ENCODE results near the gene URB1. TPM values are rescaled to one million over a fixed set of nuclear protein-coding genes. Genes with fewer than 3 reads are reported as not detected.

The URB1 gene
- total RNA-seq, 4 donors from 2014 or later = 23.3 to 37.4 (median 24.9) TPM

DNA sequence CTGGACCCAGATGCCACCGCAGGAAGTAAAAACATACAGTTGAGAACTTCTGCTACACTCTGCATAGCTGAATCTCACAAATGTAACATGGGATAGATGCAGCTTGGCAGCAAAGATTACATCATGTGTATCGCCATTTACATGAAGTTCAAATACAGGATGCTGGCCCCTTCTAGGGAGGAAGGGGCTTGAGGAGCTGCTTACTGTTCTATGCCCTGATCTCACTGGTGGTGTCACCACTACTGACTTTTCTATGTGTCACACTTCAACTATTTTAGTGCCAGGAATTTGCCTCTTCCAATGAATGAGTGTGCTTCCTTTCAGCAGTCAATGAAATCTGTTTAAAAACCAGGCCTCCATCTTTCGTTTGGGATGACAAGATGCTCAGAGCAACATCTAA is 63.0 kb downstream of the URB1 start:
- intact Hi-C loops (cut with DNase I; ENCODE audit: low total_unique reads) = no loop called here
- 81 to 84% methylated on average over 3 of the region's 3 CpGs for WGBS, 2 donors

GRCh38 chr21:32329331-32329730 is 63.5 kb downstream of the URB1 start:
- intact Hi-C loops (cut with DNase I; ENCODE audit: low total_unique reads) = no loop called here
- 64 to 66% methylated on average over 2 of the region's 2 CpGs for WGBS, 2 donors
- TF ChIP-seq CTCF (IDR thresholded peaks at IDR 0.05) = no peak
- TF ChIP-seq POLR2A (IDR thresholded peaks at IDR 0.05) = no peak
- no peak overlapping the region for H3K4me3 ChIP-seq (ENCODE audit: low read depth, poor library complexity, severe bottlenecking)
- DNase-seq (ENCODE audit: low spot score in 2 of 2) = peak in 1 of 2 donors; percentile 39

More for the DNA sequence above, 63.0 kb downstream of the URB1 start:
- no peak for DNase-seq (ENCODE audit: low spot score in 2 of 2)
- TF ChIP-seq CTCF (IDR thresholded peaks at IDR 0.05) (no peak), POLR2A (IDR thresholded peaks at IDR 0.05) (no peak)
- H3K4me3 ChIP-seq (ENCODE audit: low read depth, poor library complexity, severe bottlenecking) = no peak overlapping the region

DNA sequence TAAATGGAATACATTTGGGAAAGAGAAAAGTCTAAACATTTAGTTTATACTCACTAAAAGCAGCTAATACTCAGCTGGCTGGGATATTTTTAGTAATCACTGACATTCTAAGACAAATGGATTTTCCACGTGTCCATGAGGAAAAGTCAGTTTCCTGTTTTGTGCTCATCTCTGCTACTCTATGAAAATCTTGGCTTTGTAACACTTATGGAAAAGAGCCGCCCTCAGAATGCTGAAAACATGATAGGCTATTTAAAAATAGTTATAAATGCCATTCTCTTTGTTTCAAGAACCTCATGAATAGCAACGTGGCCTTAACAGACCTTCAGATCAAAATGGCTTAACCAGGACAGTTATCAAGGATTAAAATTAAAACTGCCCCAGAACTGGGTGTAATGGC is 64.2 kb downstream of the URB1 start:
- no peak for TF ChIP-seq CTCF (IDR thresholded peaks at IDR 0.05)
- TF ChIP-seq POLR2A (IDR thresholded peaks at IDR 0.05) = no peak
- no peak for DNase-seq (ENCODE audit: low spot score in 2 of 2)
- WGBS, 2 donors = 50 to 56% methylated on average over 3 of the region's 3 CpGs
- intact Hi-C loops (cut with DNase I; ENCODE audit: low total_unique reads) = no loop called here
- no peak overlapping the region for H3K4me3 ChIP-seq (ENCODE audit: low read depth, poor library complexity, severe bottlenecking)

DNA sequence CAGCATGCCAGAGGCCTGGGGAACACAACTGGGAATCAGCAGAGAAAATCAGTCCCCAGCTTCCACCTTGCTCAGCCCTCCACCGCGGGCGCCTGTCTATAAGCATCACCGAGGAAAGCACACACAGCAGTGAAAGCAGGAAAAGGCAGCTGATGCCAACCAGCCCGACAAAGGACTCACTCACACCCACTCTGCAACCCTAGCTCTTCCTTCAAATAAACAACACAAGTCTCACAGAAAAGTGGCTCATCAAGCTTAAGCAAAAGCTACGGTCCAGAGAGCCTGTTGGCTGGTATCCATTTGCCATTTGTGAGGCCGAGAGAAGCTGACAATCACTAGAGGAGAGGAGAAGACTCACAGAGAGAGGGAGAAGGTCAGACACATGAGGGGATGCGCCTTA is 67.1 kb downstream of the URB1 start:
- no peak for TF ChIP-seq CTCF (IDR thresholded peaks at IDR 0.05)
- no peak for TF ChIP-seq POLR2A (IDR thresholded peaks at IDR 0.05)
- peak in 1 of 2 donors; percentile 46 for DNase-seq (ENCODE audit: low spot score in 2 of 2)
- no peak overlapping the region for H3K4me3 ChIP-seq (ENCODE audit: low read depth, poor library complexity, severe bottlenecking)
- intact Hi-C loops (cut with DNase I; ENCODE audit: low total_unique reads) = no loop called here
- 92 to 94% methylated on average over 8 of the region's 8 CpGs for WGBS, 2 donors

- no peak for TF ChIP-seq POLR2A (IDR thresholded peaks at IDR 0.05)
- TF ChIP-seq CTCF (IDR thresholded peaks at IDR 0.05) = no peak
- intact Hi-C loops (cut with DNase I; ENCODE audit: low total_unique reads) = no loop called here
- no peak overlapping the region for H3K4me3 ChIP-seq (ENCODE audit: low read depth, poor library complexity, severe bottlenecking)
- peak in 1 of 2 donors; percentile 79 for DNase-seq (ENCODE audit: low spot score in 2 of 2)
- 90 to 93% methylated on average over 10 of the region's 10 CpGs for WGBS, 2 donors
Measured at GRCh38 chr21:32322676-32323075, 70.1 kb downstream of the URB1 start.

GRCh38 chr21:32322103-32322502 is 70.7 kb downstream of the URB1 start:
- peak in 1 of 2 donors; percentile 39 for DNase-seq (ENCODE audit: low spot score in 2 of 2)
- 92% methylated on average over 12 of the region's 12 CpGs for WGBS, 2 donors
- no peak overlapping the region for H3K4me3 ChIP-seq (ENCODE audit: low read depth, poor library complexity, severe bottlenecking)
- TF ChIP-seq CTCF (IDR thresholded peaks at IDR 0.05) (no peak), POLR2A (IDR thresholded peaks at IDR 0.05) (no peak)
- intact Hi-C loops (cut with DNase I; ENCODE audit: low total_unique reads) = no loop called here

Measured in lower leg skin (tissue), 4 donors.